Chondrocyte (in vitro differentiated cells): ENCODE results near the gene VPS8. TPM values are rescaled to one million over a fixed set of nuclear protein-coding genes. Genes with fewer than 3 reads are reported as not detected.

Experiments
- DNase-seq: peaks from one replicate; pipeline ENCODE4 v3.0.0; 2021; ENCODE audit warnings: mixed read lengths, low spot score
- H3K27ac Mint-ChIP-seq: one replicate; pipeline ENCODE4 v1.8.0; 2021; ENCODE audit warnings: mild to moderate bottlenecking, moderate library complexity, mixed read lengths; ENCODE audit not compliant: unreplicated experiment
- H3K27me3 Mint-ChIP-seq: 2 replicates; pipeline ENCODE4 v1.8.0; 2021; ENCODE audit warnings: low read depth, mixed read lengths
- H3K36me3 Mint-ChIP-seq: 2 replicates; pipeline ENCODE4 v1.8.0; 2021; ENCODE audit warnings: low read depth, mixed read lengths
- H3K4me1 Mint-ChIP-seq: 2 replicates; pipeline ENCODE4 v1.8.0; 2021; ENCODE audit warnings: low read depth, mild to moderate bottlenecking, mixed read lengths
- H3K4me3 Mint-ChIP-seq: one replicate; pipeline ENCODE4 v1.8.0; 2021; ENCODE audit warnings: mild to moderate bottlenecking, moderate library complexity, mixed read lengths; ENCODE audit not compliant: unreplicated experiment
- H3K9me3 Mint-ChIP-seq: 2 replicates; pipeline ENCODE4 v1.8.0; 2021; ENCODE audit warnings: low read depth, mixed read lengths
- CTCF ChIP-seq: fragments of 200-600 bp; sonication (generic); IDR thresholded peaks from 2 replicates; pipeline ENCODE4 v1.5.0; 2021; ENCODE audit warnings: antibody characterized with exemption, mild to moderate bottlenecking, moderate library complexity
- total RNA-seq: library from RNA; stranded (reverse); gene quantifications from 3 replicates; pipeline ENCODE4 v1.2.1, GENCODE V29; 2021

The VPS8 gene
- total RNA-seq, 1 donor from 2014 or later = 53.7 TPM

- Mint-ChIP-seq H3K36me3 (peaks cover 13% of the 10 kb centered on the region), H3K9me3 (no peaks in the 10 kb centered on the region), H3K27me3 (no peaks in the 10 kb centered on the region), H3K4me1 (peaks cover 15% of the 10 kb centered on the region), H3K27ac (no peak overlapping the region), H3K4me3 (no peak overlapping the region)
- TF ChIP-seq CTCF = no peak
- DNase-seq = no peak
Measured at GRCh38 chr3:185024966-185025365, 213.0 kb downstream of the VPS8 start.

GRCh38 chr3:185028121-185028520 lies 216.2 kb downstream of the VPS8 start:
- Mint-ChIP-seq H3K27me3 (no peaks in the 10 kb centered on the region), H3K4me1 (no peaks in the 10 kb centered on the region), H3K9me3 (no peaks in the 10 kb centered on the region), H3K27ac (no peak overlapping the region), H3K4me3 (no peak overlapping the region), H3K36me3 (peaks cover 16% of the 10 kb centered on the region)
- no peak for DNase-seq
- no peak for TF ChIP-seq CTCF

GRCh38 chr3:185029086-185029485 lies 217.1 kb downstream of the VPS8 start:
- Mint-ChIP-seq H3K9me3 (no peaks in the 10 kb centered on the region), H3K4me3 (no peak overlapping the region), H3K36me3 (peaks cover 16% of the 10 kb centered on the region), H3K4me1 (no peaks in the 10 kb centered on the region), H3K27ac (no peak overlapping the region), H3K27me3 (no peaks in the 10 kb centered on the region)
- DNase-seq = no peak
- no peak for TF ChIP-seq CTCF

- Mint-ChIP-seq H3K27me3 (no peaks in the 10 kb centered on the region), H3K4me1 (no peaks in the 10 kb centered on the region), H3K36me3 (peaks cover 11% of the 10 kb centered on the region), H3K9me3 (peaks cover 3% of the 10 kb centered on the region), H3K4me3 (no peak overlapping the region), H3K27ac (no peak overlapping the region)
- TF ChIP-seq CTCF = no peak
- no peak for DNase-seq
Measured at GRCh38 chr3:185030399-185030798, 218.4 kb downstream of the VPS8 start.

- no peak for TF ChIP-seq CTCF
- Mint-ChIP-seq H3K36me3 (peaks cover 12% of the 10 kb centered on the region), H3K9me3 (peaks cover 5% of the 10 kb centered on the region), H3K4me1 (no peaks in the 10 kb centered on the region), H3K27ac (no peak overlapping the region), H3K27me3 (no peaks in the 10 kb centered on the region), H3K4me3 (no peak overlapping the region)
- DNase-seq = no peak
Measured at GRCh38 chr3:185030951-185031350, 219.0 kb downstream of the VPS8 start.
